B cell (primary cell): Measurements from ENCODE around the gene CCDC191.

Source experiments
- EZH2 ChIP-seq: IDR thresholded peaks from 2 replicates; pipeline ENCODE4 v1.6.1; 2012; ENCODE audit warnings: borderline replicate concordance, low read depth, mild to moderate bottlenecking, moderate library complexity, low read length; ENCODE audit not compliant: insufficient read depth, poor library complexity, severe bottlenecking
- TF ChIP-seq, protein P1 (sequence below): fragments of 200-600 bp; IDR thresholded peaks from one replicate; pipeline ENCODE4 v1.8.0; 2022; ENCODE audit warnings: antibody characterized with exemption, mild to moderate bottlenecking

DNA sequence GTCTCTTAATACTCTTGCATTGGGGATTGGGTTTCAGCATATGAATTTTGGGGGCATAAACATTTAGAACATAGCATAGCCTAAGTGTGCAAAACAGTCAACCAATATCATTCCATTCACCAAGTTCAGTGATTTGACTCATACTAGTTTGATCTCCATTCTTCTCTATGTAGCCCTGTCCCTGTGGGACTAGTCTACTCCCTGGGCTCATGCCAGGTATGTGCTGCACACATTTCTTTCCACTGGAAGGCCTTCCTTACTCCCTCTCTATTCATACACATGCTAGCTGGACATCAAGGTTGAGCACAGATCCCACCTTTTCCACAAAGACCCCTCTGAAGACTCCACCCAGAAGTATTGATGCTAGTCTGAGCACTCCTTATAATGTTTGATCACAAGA is 103.4 kb downstream of the CCDC191 start:
- TF ChIP-seq, protein P1, sequence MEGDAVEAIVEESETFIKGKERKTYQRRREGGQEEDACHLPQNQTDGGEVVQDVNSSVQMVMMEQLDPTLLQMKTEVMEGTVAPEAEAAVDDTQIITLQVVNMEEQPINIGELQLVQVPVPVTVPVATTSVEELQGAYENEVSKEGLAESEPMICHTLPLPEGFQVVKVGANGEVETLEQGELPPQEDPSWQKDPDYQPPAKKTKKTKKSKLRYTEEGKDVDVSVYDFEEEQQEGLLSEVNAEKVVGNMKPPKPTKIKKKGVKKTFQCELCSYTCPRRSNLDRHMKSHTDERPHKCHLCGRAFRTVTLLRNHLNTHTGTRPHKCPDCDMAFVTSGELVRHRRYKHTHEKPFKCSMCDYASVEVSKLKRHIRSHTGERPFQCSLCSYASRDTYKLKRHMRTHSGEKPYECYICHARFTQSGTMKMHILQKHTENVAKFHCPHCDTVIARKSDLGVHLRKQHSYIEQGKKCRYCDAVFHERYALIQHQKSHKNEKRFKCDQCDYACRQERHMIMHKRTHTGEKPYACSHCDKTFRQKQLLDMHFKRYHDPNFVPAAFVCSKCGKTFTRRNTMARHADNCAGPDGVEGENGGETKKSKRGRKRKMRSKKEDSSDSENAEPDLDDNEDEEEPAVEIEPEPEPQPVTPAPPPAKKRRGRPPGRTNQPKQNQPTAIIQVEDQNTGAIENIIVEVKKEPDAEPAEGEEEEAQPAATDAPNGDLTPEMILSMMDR: no peak
- no peak for TF ChIP-seq EZH2
